Endodermal cell (in vitro differentiated cells): ENCODE measurements around the gene ODAD3. TPM values are rescaled to one million over a fixed set of nuclear protein-coding genes. Genes with fewer than 3 reads are reported as not detected.

Experiments
- DNase-seq: peaks from one replicate; pipeline ENCODE4 v3.0.0-alpha.2; 2017
- H3K27ac ChIP-seq: 2 replicates; pipeline ENCODE4 v1.5.1; 2013; ENCODE audit warnings: mild to moderate bottlenecking, low read depth, low read length, moderate library complexity
- H3K27me3 ChIP-seq: 2 replicates; pipeline ENCODE4 v1.6.1; 2013; ENCODE audit warnings: mild to moderate bottlenecking, low read length, moderate library complexity; ENCODE audit not compliant: insufficient read depth, control insufficient read depth, poor library complexity, severe bottlenecking
- H3K36me3 ChIP-seq: 2 replicates; pipeline ENCODE4 v1.7.0; 2013; ENCODE audit warnings: mild to moderate bottlenecking, low read length, moderate library complexity; ENCODE audit not compliant: control insufficient read depth, insufficient read depth
- H3K4me1 ChIP-seq: one replicate; pipeline ENCODE4 v1.7.0; 2013; ENCODE audit warnings: low read length; ENCODE audit not compliant: control insufficient read depth, insufficient read depth
- H3K4me3 ChIP-seq: 2 replicates; pipeline ENCODE4 v1.5.1; 2013; ENCODE audit warnings: mild to moderate bottlenecking, low read length, moderate library complexity
- H3K9ac ChIP-seq: 2 replicates; pipeline ENCODE4 v1.6.1; 2013; ENCODE audit warnings: mild to moderate bottlenecking, low read length, moderate library complexity; ENCODE audit not compliant: poor library complexity, severe bottlenecking; ENCODE audit errors: extremely low read depth
- H3K9me3 ChIP-seq: 2 replicates; pipeline ENCODE4 v1.6.1; 2013; ENCODE audit warnings: mild to moderate bottlenecking, low read length, moderate library complexity; ENCODE audit not compliant: control insufficient read depth
- H3K27ac Mint-ChIP-seq: 2 replicates; pipeline ENCODE4 v1.8.0; 2020; ENCODE audit warnings: mixed read lengths
- H3K27me3 Mint-ChIP-seq: 2 replicates; pipeline ENCODE4 v1.8.0; 2021; ENCODE audit warnings: mild to moderate bottlenecking, mixed read lengths; ENCODE audit not compliant: insufficient read depth
- H3K36me3 Mint-ChIP-seq: 2 replicates; pipeline ENCODE4 v1.8.0; 2020; ENCODE audit warnings: low read depth, mixed read lengths
- H3K4me1 Mint-ChIP-seq: 2 replicates; pipeline ENCODE4 v1.8.0; 2020; ENCODE audit warnings: mixed read lengths
- H3K4me3 Mint-ChIP-seq: 2 replicates; pipeline ENCODE4 v1.8.0; 2020; ENCODE audit warnings: mild to moderate bottlenecking, moderate library complexity, mixed read lengths
- H3K9me3 Mint-ChIP-seq: 2 replicates; pipeline ENCODE4 v1.8.0; 2020; ENCODE audit warnings: mild to moderate bottlenecking, mixed read lengths
- CTCF ChIP-seq: fragments of 200-600 bp; sonication (generic); conservative IDR thresholded peaks from 2 replicates; pipeline ENCODE4 v1.5.0; 2021; ENCODE audit warnings: antibody characterized with exemption, mild to moderate bottlenecking
- WGBS, 2 experiments: methylation state at CpG; one replicate each; pipeline versions ENCODE4 v1.1.5 to v1.1.7; 2013; ENCODE audit warnings: missing lambda C conversion rate in 2 of 2, mixed read lengths in 1 of 2; ENCODE audit not compliant: insufficient coverage in 1 of 2, insufficient read length in 1 of 2; 5-methylcytosine and 5-hydroxymethylcytosine counted together
- total RNA-seq, 2 donors: library from RNA; stranded (reverse); fragmentation: NEBNext Ultra II Directional in 1 of 2; extraction: Animal tissue kit (Norgen Biotek cat#: 25700) in 1 of 2; gene quantifications; 2 replicates in 1 of 2; 3 replicates in 1 of 2; pipeline ENCODE4 v1.2.1, GENCODE V29; 2021

Gene ODAD3
- total RNA-seq, 2 donors from 2014 or later, result 0.88 to 2.4 TPM

DNA sequence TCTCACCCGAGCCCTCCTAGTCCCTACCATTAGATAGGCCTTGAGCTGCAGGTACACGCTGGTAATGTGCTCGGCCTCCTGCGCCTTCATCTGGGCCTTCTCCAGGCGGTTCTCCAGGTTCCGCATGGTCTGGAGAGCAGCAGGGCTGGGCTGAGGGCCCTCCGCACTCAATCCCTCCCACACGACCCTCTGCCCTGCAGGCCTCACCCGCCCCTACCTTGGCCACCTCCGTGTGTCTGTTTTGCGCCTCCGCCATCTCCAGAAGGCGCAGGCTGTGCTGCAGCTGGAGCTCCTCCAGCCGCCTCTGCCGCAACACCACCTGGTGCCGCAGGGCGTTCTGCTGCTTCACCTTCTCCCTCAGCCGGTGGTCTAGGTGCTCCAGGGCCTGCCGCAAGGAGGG, 8.3 kb downstream of the ODAD3 start:
- Histone ChIP-seq H3K9me3 (no peaks in the 10 kb centered on the region), H3K4me1 (no peaks in the 10 kb centered on the region), H3K27ac (no peak overlapping the region), H3K36me3 (no peaks in the 10 kb centered on the region), H3K27me3 (peaks cover 26% of the 10 kb centered on the region), H3K4me3 (no peak overlapping the region), H3K9ac (no peak overlapping the region)
- H3K4me1 Mint-ChIP-seq, result no peaks in the 10 kb centered on the region
- no peak overlapping the region for H3K27ac Mint-ChIP-seq
- H3K36me3 Mint-ChIP-seq, result no peaks in the 10 kb centered on the region
- TF ChIP-seq CTCF, result no peak
- WGBS, 2 experiments, result 91 to 94% methylated on average over 9 to 19 of the region's 19 CpGs
- no peaks in the 10 kb centered on the region for H3K9me3 Mint-ChIP-seq
- H3K4me3 Mint-ChIP-seq, result no peak overlapping the region
- no peak for DNase-seq
- peaks cover 25% of the 10 kb centered on the region for H3K27me3 Mint-ChIP-seq

GRCh38 chr19:11425719-11426457, 9.0 kb downstream of the ODAD3 start:
- Mint-ChIP-seq H3K27ac (no peak overlapping the region), H3K4me1 (peaks cover 4% of the 10 kb centered on the region), H3K4me3 (no peak overlapping the region), H3K9me3 (no peaks in the 10 kb centered on the region), H3K27me3 (peaks cover 32% of the 10 kb centered on the region), H3K36me3 (no peaks in the 10 kb centered on the region)
- Histone ChIP-seq H3K9ac (no peak overlapping the region), H3K27ac (no peak overlapping the region), H3K4me1 (no peaks in the 10 kb centered on the region), H3K36me3 (no peaks in the 10 kb centered on the region), H3K4me3 (no peak overlapping the region), H3K9me3 (no peaks in the 10 kb centered on the region), H3K27me3 (peaks cover 34% of the 10 kb centered on the region)
- 93 to 94% methylated on average over 15 to 27 of the region's 28 CpGs for WGBS, 2 experiments
- peak; percentile 86 for DNase-seq
- no peak for TF ChIP-seq CTCF

- Histone ChIP-seq H3K9me3 (no peaks in the 10 kb centered on the region), H3K27ac (no peak overlapping the region), H3K36me3 (no peaks in the 10 kb centered on the region), H3K4me3 (no peak overlapping the region), H3K27me3 (peaks cover 53% of the 10 kb centered on the region), H3K9ac (no peak overlapping the region), H3K4me1 (peaks cover 3% of the 10 kb centered on the region)
- Mint-ChIP-seq H3K36me3 (no peaks in the 10 kb centered on the region), H3K27ac (no peak overlapping the region), H3K27me3 (peaks cover 50% of the 10 kb centered on the region), H3K9me3 (no peaks in the 10 kb centered on the region), H3K4me3 (no peak overlapping the region), H3K4me1 (peaks cover 7% of the 10 kb centered on the region)
- TF ChIP-seq CTCF, result no peak
- DNase-seq, result no peak
- 81 to 86% methylated on average over 14 to 22 of the region's 22 CpGs for WGBS, 2 experiments
Measured at GRCh38 chr19:11423791-11424181, 11.1 kb downstream of the ODAD3 start.
